HL-60 (cell line): Measurements from ENCODE around the gene CPVL.

ENCODE experiments used
- POLR2AphosphoS5 ChIP-seq: IDR thresholded peaks from 2 replicates; pipeline ENCODE4 v1.6.1; 2012; ENCODE audit warnings: low read depth
- TF ChIP-seq, protein P1 (sequence below): IDR thresholded peaks from one replicate; pipeline ENCODE4 v1.5.1; 2011; ENCODE audit warnings: low read length, control low read depth, inconsistent platforms; ENCODE audit not compliant: insufficient read depth

DNA sequence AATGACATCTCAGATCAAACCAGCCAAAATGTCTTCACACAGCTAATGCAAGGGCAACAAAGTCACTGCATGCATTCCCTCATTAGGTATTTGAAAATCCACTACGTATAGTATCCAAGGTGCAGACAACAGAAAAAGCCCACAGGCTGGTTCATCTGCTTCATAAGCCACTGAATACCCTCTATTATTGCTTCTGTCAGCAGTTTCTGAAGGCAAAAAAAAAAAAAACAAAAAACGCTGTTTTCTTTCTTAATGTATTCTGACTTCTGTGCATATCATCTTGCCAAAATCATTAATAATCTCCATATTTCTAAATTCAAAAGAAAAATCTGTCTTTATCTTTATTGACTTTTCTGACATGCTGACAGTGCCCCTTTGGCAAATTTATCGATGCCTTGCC, 13.4 kb downstream of the CPVL start:
- TF ChIP-seq, protein P1, sequence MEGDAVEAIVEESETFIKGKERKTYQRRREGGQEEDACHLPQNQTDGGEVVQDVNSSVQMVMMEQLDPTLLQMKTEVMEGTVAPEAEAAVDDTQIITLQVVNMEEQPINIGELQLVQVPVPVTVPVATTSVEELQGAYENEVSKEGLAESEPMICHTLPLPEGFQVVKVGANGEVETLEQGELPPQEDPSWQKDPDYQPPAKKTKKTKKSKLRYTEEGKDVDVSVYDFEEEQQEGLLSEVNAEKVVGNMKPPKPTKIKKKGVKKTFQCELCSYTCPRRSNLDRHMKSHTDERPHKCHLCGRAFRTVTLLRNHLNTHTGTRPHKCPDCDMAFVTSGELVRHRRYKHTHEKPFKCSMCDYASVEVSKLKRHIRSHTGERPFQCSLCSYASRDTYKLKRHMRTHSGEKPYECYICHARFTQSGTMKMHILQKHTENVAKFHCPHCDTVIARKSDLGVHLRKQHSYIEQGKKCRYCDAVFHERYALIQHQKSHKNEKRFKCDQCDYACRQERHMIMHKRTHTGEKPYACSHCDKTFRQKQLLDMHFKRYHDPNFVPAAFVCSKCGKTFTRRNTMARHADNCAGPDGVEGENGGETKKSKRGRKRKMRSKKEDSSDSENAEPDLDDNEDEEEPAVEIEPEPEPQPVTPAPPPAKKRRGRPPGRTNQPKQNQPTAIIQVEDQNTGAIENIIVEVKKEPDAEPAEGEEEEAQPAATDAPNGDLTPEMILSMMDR: no peak
- no peak for TF ChIP-seq POLR2AphosphoS5
